Neural crest cell (in vitro differentiated cells): Measurements from ENCODE around the gene PREX1. TPM values are rescaled to one million over a fixed set of nuclear protein-coding genes. Genes with fewer than 3 reads are reported as not detected.

Experiments
- DNase-seq: peaks from one replicate; pipeline ENCODE4 v3.0.0; 2021; ENCODE audit warnings: low read depth, mixed read lengths, low spot score
- H3K27ac Mint-ChIP-seq: one replicate; pipeline ENCODE4 v1.8.0; 2021; ENCODE audit warnings: mild to moderate bottlenecking, mixed read lengths; ENCODE audit not compliant: unreplicated experiment
- H3K27me3 Mint-ChIP-seq: 2 replicates; pipeline ENCODE4 v1.8.0; 2021; ENCODE audit warnings: low read depth, mild to moderate bottlenecking, mixed read lengths
- H3K36me3 Mint-ChIP-seq: 2 replicates; pipeline ENCODE4 v1.8.0; 2021; ENCODE audit warnings: low read depth, mild to moderate bottlenecking, mixed read lengths
- H3K4me1 Mint-ChIP-seq: 2 replicates; pipeline ENCODE4 v1.8.0; 2021; ENCODE audit warnings: mixed read lengths
- H3K4me3 Mint-ChIP-seq: one replicate; pipeline ENCODE4 v1.8.0; 2021; ENCODE audit warnings: mild to moderate bottlenecking, mixed read lengths
- H3K9me3 Mint-ChIP-seq: 2 replicates; pipeline ENCODE4 v1.8.0; 2021; ENCODE audit warnings: mixed read lengths
- CTCF ChIP-seq: fragments of 200-600 bp; sonication (generic); conservative IDR thresholded peaks from 2 replicates; pipeline ENCODE4 v1.5.0; 2021; ENCODE audit warnings: antibody characterized with exemption, mild to moderate bottlenecking
- total RNA-seq: library from RNA; stranded (reverse); gene quantifications from 2 replicates; pipeline ENCODE4 v1.2.1, GENCODE V29; 2021

The PREX1 gene
- total RNA-seq, 1 donor from 2014 or later, result 72.4 TPM

- DNase-seq, result no peak
- Mint-ChIP-seq H3K27ac (no peak overlapping the region), H3K27me3 (no peaks in the 10 kb centered on the region), H3K36me3 (peaks cover 20% of the 10 kb centered on the region), H3K4me1 (peaks cover 3% of the 10 kb centered on the region), H3K4me3 (no peak overlapping the region), H3K9me3 (no peaks in the 10 kb centered on the region)
- no peak for TF ChIP-seq CTCF
Observed at GRCh38 chr20:48676795-48677460, 150.9 kb downstream of the PREX1 start.

- no peak for TF ChIP-seq CTCF
- Mint-ChIP-seq H3K27me3 (no peaks in the 10 kb centered on the region), H3K4me3 (no peak overlapping the region), H3K9me3 (no peaks in the 10 kb centered on the region), H3K4me1 (peaks cover 3% of the 10 kb centered on the region), H3K27ac (no peak overlapping the region), H3K36me3 (peaks cover 20% of the 10 kb centered on the region)
- no peak for DNase-seq
Observed at GRCh38 chr20:48676125-48676524, 151.7 kb downstream of the PREX1 start.

GRCh38 chr20:48674461-48674860, 153.3 kb downstream of the PREX1 start:
- H3K27me3 Mint-ChIP-seq, result no peaks in the 10 kb centered on the region

GRCh38 chr20:48673507-48673906, 154.3 kb downstream of the PREX1 start:
- H3K27me3 Mint-ChIP-seq, result no peaks in the 10 kb centered on the region
- H3K9me3 Mint-ChIP-seq, result no peaks in the 10 kb centered on the region
- H3K4me3 Mint-ChIP-seq, result no peak overlapping the region
- H3K27ac Mint-ChIP-seq, result no peak overlapping the region
- DNase-seq, result no peak
- H3K36me3 Mint-ChIP-seq, result peaks cover 23% of the 10 kb centered on the region
- peaks cover 16% of the 10 kb centered on the region for H3K4me1 Mint-ChIP-seq
- TF ChIP-seq CTCF, result no peak

More at GRCh38 chr20:48674461-48674860, 153.3 kb downstream of the PREX1 start:
- no peak for TF ChIP-seq CTCF
- no peak for DNase-seq
- H3K4me3 Mint-ChIP-seq, result no peak overlapping the region
- no peaks in the 10 kb centered on the region for H3K9me3 Mint-ChIP-seq
- peaks cover 11% of the 10 kb centered on the region for H3K4me1 Mint-ChIP-seq
- no peak overlapping the region for H3K27ac Mint-ChIP-seq
- peaks cover 24% of the 10 kb centered on the region for H3K36me3 Mint-ChIP-seq

- H3K9me3 Mint-ChIP-seq, result no peaks in the 10 kb centered on the region
- H3K27ac Mint-ChIP-seq, result peak overlapping the region; percentile 83
- TF ChIP-seq CTCF, result no peak
Observed at GRCh38 chr20:48672324-48672723, 155.5 kb downstream of the PREX1 start.

More at GRCh38 chr20:48672324-48672723, 155.5 kb downstream of the PREX1 start:
- no peak overlapping the region for H3K4me3 Mint-ChIP-seq
- H3K27me3 Mint-ChIP-seq, result no peaks in the 10 kb centered on the region
- DNase-seq, result no peak
- peaks cover 29% of the 10 kb centered on the region for H3K36me3 Mint-ChIP-seq
- H3K4me1 Mint-ChIP-seq, result peaks cover 20% of the 10 kb centered on the region
